ENCODE results near the gene TIMP2. TPM values are rescaled to one million over a fixed set of nuclear protein-coding genes. Genes with fewer than 3 reads are reported as not detected.

TIMP2 gene
- total and polyA plus RNA-seq, 2 of the 13 experiments (the other 11 are each of a cell fraction or from before 2014, with no cell fraction given): 3.8 to 8.5 TPM

- H3K4me3 ChIP-seq (replicated peaks in 1 of 3; ENCODE audit: insufficient read depth in 1 of 3, low read depth in 2 of 3, low read length in 3 of 3): no peak overlapping the region
- intact Hi-C loops (cut with micrococcal nuclease; ENCODE audit: unreplicated experiment): no loop called here
- H3K79me2 ChIP-seq (ENCODE audit: insufficient read depth, low read length): no peaks in the 10 kb centered on the region
- peaks cover 8% of the 10 kb centered on the region for H3K4me1 ChIP-seq (ENCODE audit: insufficient read depth, low read length)
- H3K4me2 ChIP-seq (ENCODE audit: low read depth, low read length): no peak overlapping the region
- ATAC-seq (no peak), DNase-seq (ENCODE audit: low spot score) (no peak), FAIRE-seq (no peak)
- H3K9me3 ChIP-seq (ENCODE audit: low read length): no peaks in the 10 kb centered on the region
- 98% methylated on average over 7 of the region's 7 CpGs for WGBS (ENCODE audit: low lambda C conversion rate)
- POLR2A ChIA-PET: no interaction called here
- in situ Hi-C loops (cut with HindIII; ENCODE audit: extremely low pct_ligation_motif_present, low pct_unique_long_range_greater_than_20kb): no loop called here
- CTCF ChIA-PET (ENCODE audit: low intra/inter-chr PET ratio, low total read pairs): no interaction called here
- H3K36me3 ChIP-seq (replicated peaks in 1 of 2; ENCODE audit: control insufficient read depth in 1 of 2, insufficient read depth in 2 of 2, low read length in 2 of 2): no peaks in the 10 kb centered on the region; a peak in 3 of 5 replicates
- no TSS peak for BruUV-seq (replicated peaks)
- TF ChIP-seq WIZ (CRISPR knock-in tag; IDR thresholded peaks at IDR 0.05): no peak
- TF ChIP-seq MED8 (CRISPR knock-in tag; IDR thresholded peaks at IDR 0.05; ENCODE audit: insufficient replicate concordance): no peak
- TF ChIP-seq ZNF138 (CRISPR knock-in tag; IDR thresholded peaks at IDR 0.05; ENCODE audit: low read depth): no peak
- TF ChIP-seq JARID2 (CRISPR knock-in tag; IDR thresholded peaks at IDR 0.05; ENCODE audit: insufficient replicate concordance): no peak
- TF ChIP-seq ZNF260 (CRISPR knock-in tag; IDR thresholded peaks at IDR 0.05; ENCODE audit: borderline replicate concordance, low read depth): no peak
- no peak for TF ChIP-seq ARNT (IDR thresholded peaks at IDR 0.05)
- no peak for TF ChIP-seq ZNF468 (CRISPR knock-in tag; IDR thresholded peaks at IDR 0.05)
- TF ChIP-seq HINFP (CRISPR knock-in tag; IDR thresholded peaks at IDR 0.05; ENCODE audit: low read depth): no peak
- TF ChIP-seq TEAD3 (CRISPR knock-in tag; optimal IDR thresholded peaks at IDR 0.05; ENCODE audit: borderline replicate concordance): no peak
- TF ChIP-seq CERS6 (CRISPR knock-in tag; IDR thresholded peaks at IDR 0.05): no peak
- TF ChIP-seq KLF16 (CRISPR knock-in tag; IDR thresholded peaks at IDR 0.05): no peak
- TF ChIP-seq DDIT3 (CRISPR knock-in tag; IDR thresholded peaks at IDR 0.05): no peak
- TF ChIP-seq ZNF597 (CRISPR knock-in tag; IDR thresholded peaks at IDR 0.05): no peak
- H3K27me3 ChIP-seq (ENCODE audit: control insufficient read depth in 1 of 2, insufficient read depth in 2 of 2, low read length in 2 of 2): no peaks in the 10 kb centered on the region
- H4K20me1 ChIP-seq (ENCODE audit: insufficient read depth, low read length): no peaks in the 10 kb centered on the region
- H3K27ac ChIP-seq (ENCODE audit: extremely low read length, insufficient read depth, low read length): no peak overlapping the region
- no peak overlapping the region for H2AFZ ChIP-seq (ENCODE audit: low read length)
- no peak overlapping the region for H3K9ac ChIP-seq (ENCODE audit: insufficient read depth, low read depth, low read length)
Observed at GRCh38 chr17:78897664-78898047, 27.5 kb downstream of the TIMP2 start.
